Mesangial cell (primary cell): ENCODE results near the gene ELOVL5. TPM values are rescaled to one million over a fixed set of nuclear protein-coding genes. Genes with fewer than 3 reads are reported as not detected.

Experiments
- total RNA-seq: library from RNA; depleted of rRNA; stranded (reverse); fragments of >200 nt; gene quantifications from 2 replicates; pipeline ENCODE4 v1.2.3, GENCODE V29; 2015

Gene ELOVL5, protein sequence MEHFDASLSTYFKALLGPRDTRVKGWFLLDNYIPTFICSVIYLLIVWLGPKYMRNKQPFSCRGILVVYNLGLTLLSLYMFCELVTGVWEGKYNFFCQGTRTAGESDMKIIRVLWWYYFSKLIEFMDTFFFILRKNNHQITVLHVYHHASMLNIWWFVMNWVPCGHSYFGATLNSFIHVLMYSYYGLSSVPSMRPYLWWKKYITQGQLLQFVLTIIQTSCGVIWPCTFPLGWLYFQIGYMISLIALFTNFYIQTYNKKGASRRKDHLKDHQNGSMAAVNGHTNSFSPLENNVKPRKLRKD
- total RNA-seq, result 63.4 and 70.7 TPM in 2 replicates

GRCh38 chr6:53348371-53349208 lies at the start of gene ELOVL5:
Gene ELOVL5 (minus strand): TSS chr6:53348950. CDS start chr6:53295699, 53,251 bp downstream.

Other genes with a start within 250 kb of the ELOVL5 start
- gene GCM1, start 200.1 kb downstream of the ELOVL5 start, total RNA-seq, result not detected in 2 replicates
- gene GCLC, start 196.2 kb upstream of the ELOVL5 start, total RNA-seq, result 8.1 and 11.4 TPM in 2 replicates